Stimulated activated CD8-positive, alpha-beta memory T cell treated with anti-CD3 and anti-CD28 coated beads, Interleukin-12 subunit alpha, Interleukin-12 subunit beta, amount 100 ng/mL, for 24 hours (primary cell): Measurements from ENCODE around the gene GLB1L3.
"Not testable (repeated sequence)": the region's sequence is repeated elsewhere in the genome, so short reads cannot be mapped to it uniquely, and the experiment has no call there.

ENCODE experiments used
- DNase-seq: peaks from one replicate; pipeline ENCODE4 v3.0.0-alpha.2; 2020; ENCODE audit errors: extremely low read depth

The GLB1L3 gene

GRCh38 chr11:134250675-134251074 is 25.5 kb upstream of the GLB1L3 start:
- no peak for DNase-seq

GRCh38 chr11:134252346-134253187 is 23.6 kb upstream of the GLB1L3 start:
- DNase-seq, result no peak

DNA sequence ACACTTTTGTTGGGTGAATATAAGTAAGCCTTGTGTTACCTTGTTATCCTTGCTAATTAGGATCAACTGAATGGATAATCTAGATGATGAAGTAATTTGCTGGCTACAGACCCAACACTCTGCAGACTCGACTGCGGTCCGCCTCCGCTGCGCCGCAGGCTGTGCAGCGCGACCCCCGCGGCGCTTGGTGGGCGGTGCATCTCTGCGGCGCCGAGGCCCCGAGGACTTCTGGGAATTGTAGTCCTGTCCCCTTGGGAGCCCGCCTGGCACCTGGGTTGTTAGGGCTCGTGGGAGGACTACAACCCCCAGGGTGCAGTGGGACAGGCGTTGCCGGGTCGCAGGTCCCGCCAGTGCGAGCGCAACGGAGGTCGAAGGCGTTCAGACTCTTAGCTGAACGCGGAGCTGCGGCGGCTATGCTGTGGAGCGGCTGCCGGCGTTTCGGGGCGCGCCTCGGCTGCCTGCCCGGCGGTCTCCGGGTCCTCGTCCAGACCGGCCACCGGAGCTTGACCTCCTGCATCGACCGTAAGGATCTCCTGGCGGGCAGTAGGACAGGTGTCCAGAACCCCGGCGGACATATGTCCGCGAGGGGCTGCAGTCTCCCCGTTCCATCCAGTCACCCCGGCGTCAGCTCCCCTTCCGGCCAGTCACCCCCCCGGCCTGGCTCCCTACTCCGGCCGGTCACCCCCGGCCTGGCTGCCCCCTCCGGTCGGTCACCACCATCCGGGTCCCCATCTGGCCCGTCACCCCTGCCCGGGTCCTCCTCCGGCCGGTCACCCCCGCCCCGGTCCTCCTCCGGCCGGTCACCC is 22.8 kb upstream of the GLB1L3 start, which contains the start of the genes ACAD8 and THYN1:
Gene ACAD8, plus strand, starts transcription at position 381 of the 806 bp plus-strand sequence. Its CDS starts 33 bp downstream, at position 414.
Gene THYN1, minus strand, starts transcription at position 165 of the 806 bp plus-strand sequence. CDS start 470 bp downstream, outside the sequence.
- peak; percentile 92 for DNase-seq

GRCh38 chr11:134254433-134255183 is 21.6 kb upstream of the GLB1L3 start:
- no peak for DNase-seq

DNA sequence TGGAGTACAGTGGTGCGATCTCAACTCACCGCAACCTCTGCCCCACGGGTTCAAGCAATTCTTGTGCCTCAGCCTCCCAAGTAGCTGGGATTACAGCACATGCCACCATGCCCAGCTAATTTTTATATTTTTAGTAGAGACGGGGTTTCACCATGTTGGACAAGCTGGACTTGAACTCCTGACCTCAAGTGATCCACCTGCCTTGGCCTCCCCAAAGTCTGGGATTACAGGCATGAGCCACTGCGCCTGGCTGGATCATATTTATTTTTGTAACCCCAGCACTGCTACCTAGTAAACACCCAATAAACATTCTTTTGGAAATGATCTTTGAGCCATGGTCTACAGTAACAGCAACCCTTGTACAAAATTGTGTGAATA is 21.0 kb upstream of the GLB1L3 start:
- not testable (repeated sequence) for DNase-seq

DNA sequence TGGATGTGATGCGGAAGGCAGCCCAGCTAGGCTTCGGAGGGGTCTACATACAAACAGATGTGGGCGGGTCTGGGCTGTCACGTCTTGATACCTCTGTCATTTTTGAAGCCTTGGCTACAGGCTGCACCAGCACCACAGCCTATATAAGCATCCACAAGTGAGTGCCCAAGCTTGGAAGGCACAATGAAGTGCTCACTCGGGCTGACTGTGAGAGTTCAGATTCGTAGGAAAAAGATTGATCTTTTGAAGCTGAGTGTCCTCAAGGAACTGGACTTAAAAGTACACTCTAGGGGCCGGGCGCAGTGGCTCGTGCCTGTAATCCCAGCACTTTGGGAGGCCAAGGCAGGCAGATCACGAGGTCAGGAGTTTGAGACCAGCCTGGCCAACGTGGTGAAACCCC is 19.1 kb upstream of the GLB1L3 start:
- no peak for DNase-seq

DNA sequence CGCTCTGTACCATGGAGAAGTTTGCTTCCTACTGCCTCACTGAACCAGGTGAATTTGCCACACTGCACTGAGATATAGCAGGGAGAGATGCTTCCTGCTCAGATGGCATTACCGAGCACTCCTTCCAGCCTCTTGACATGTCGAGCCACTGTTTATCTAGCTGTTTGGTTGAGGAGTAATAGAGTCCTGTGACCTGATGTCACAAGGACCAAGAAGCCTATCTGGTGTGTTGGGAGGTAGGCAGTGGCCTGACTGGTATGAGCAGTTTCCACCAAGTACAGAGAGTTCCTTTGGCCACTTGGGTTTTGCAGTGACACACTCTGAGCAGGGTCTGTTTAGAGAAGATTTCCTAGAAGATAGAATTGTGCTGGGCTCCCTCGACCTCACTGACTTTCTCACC is 17.6 kb upstream of the GLB1L3 start:
- DNase-seq, result no peak

DNA sequence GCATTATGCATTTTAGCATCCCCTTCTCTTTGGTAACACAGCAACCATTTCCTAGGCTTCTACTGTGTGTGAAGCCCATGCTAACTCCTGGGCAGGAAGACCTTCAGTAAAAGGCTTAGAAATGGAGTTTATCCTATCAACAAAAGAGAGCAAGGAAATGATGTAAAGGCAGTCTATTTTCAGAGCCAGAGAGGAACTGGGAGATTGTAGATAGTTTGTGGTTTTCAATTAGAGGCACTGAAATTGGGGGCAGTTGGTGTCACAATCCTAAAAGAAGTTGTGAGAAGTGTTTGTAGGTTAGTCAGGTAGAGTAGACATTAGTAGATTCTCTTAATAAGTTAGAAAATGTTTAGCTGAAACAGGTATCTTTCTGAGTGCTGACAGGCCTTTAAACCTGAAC is 15.7 kb upstream of the GLB1L3 start:
- no peak for DNase-seq

- no peak for DNase-seq
These were observed 15.2 kb upstream of the GLB1L3 start for GRCh38 chr11:134260983-134261382.

DNA sequence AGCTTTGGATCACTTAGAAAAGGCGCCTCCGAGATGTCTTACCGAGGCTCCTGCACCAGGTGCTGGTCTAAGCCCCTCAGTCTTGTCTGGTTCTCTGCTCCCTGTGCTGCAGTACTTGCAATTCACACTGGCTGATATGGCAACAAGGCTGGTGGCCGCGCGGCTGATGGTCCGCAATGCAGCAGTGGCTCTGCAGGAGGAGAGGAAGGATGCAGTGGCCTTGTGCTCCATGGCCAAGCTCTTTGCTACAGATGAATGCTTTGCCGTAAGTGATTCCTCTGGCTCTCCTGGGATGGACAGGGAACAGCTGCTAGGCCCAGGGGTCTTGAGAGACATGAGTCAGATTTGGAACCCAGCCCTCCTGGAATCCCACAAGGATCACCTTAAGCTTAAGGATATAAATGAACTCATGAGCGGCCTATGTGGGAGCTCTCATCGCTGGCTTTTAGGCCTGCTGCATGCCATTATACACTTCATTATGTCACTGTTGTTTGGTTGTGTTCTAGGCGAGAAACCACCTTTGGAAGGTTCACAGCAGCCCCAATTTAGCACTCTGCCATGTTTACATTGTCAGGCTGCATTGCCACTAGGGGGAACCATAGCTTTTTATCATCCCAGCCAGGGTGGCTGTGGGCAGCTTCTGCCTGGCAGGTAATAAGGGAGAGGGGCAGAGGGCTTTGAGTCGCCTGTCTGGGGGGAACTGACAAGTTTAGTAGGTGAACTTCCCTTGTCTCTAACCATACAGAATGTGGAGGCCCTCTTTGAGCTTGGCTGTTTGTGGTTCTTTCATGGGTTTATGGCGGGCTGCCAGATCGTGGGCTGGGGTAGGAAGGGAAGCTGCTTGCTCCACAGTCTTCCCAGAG is 14.3 kb upstream of the GLB1L3 start:
- no peak for DNase-seq

DNA sequence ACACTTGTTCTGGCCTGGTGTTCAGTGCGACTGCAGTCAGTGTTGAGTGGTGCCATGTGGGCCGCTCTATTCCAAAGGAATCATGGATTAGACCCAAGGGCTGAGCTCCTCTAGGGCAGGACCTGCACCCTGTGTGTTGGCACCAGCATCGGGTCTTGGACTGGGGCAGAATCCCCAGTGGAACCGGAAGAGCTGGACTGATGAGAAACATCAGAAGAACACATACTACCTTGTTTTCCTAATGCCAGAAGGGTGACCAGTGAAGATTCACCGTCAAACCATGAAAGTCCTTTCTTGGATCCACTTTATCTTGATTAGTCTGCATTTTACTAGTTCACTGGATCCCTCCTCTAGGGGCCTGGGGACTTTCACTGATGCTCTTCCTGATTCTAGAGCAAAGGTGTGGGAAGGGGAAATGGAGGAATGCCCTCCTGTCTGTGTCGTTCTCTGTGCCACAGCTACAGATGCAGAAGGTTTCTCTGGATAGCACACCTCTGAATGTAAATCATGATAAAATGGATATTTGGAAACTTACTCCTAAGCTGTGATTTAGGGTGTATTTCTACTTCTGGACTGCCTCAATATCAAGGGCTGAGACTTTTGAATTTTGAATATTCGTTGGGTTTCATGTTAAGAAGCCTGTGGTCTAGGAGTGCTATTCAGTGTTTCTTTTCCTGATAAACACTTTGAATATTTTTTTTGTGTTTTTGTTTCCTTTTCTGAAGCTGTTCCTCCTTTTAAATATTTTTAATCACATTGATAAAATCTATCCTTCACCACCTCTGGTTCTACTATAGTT is 11.0 kb upstream of the GLB1L3 start:
- DNase-seq, result no peak

DNA sequence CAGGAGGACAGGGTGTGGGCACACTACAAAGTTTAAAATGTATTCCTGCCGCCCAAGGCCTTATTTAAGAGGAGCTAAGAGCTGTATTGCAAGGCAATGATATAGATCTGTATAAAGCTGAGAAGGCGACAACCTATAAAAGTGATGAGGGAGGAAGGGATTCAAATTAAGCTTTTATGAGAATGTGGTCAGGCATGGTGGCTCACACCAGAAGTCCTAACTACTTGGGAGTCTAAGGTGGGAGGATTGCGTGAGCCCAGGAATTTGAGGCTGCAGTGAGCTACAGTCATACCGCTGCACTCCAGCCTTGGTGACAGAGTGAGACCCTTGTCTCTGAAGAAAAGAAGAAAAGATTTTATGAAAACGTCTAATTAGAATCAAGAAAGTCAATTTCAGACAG is 9.7 kb upstream of the GLB1L3 start:
- DNase-seq, result no peak

GRCh38 chr11:134266841-134267251 is 9.3 kb upstream of the GLB1L3 start:
- DNase-seq, result no peak

DNA sequence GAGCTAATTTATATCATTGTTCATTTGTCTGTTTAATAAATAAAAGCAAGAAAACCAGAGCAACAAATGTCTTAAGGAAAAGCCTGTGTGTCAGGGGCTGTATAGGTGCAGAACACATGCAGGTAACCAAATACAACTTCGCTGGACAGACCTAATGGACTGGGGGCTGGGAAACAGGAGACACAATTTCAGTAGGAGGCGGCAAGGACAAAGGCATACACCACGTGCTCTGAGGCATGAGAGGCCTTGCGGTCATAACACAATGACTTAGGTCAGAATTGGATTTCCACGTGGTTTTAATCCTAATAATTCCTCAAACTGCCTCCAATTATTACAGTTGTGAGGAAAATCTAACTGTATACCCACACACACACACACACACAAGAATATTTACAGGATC is 8.7 kb upstream of the GLB1L3 start:
- DNase-seq, result no peak

- DNase-seq, result no peak
These were observed 8.2 kb upstream of the GLB1L3 start for GRCh38 chr11:134267966-134268365.

DNA sequence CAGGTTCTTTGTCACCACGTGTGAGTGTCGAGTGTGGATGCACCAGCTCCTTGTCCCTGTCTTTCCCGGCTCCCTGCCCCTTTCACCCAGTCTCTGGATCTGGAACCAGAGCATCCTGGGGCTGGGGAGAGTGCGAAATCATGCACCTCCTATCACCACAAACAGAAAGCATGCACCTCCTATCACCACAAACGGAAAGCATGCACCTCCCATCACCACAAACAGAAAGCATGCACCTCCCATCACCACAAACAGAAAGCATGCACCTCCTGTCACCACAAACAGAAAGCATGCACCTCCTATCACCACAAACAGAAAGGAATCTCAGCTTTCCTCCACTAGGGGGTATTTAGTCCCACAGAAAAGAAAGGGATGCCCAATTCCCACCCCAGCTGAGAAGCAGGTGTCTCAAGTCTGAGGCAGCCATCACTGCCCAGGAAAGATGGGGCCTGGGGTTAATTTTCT is 5.9 kb upstream of the GLB1L3 start:
- DNase-seq, result no peak

DNA sequence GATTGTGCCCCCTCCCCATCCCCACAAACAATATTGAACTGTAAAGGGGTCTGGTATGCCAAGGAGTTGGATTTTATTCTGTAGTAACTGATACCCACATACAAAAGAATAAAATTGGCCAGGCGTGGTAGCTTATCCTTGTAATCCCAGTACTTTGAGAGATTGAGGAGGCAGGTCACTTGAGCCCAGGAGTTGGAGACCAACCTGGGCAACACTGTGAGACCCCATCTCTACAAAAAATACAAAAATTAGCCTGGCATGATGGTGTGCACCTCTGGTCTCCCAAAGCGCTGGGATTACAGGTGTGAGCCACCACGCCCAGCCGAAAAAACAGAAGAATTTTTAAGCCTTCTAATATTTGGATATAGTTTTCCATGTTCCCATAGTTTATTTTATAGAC is 4.2 kb upstream of the GLB1L3 start:
- DNase-seq, result no peak

GRCh38 chr11:134272381-134273316 is 3.5 kb upstream of the GLB1L3 start:
- no peak for DNase-seq

- DNase-seq, result no peak
These were observed 2.9 kb upstream of the GLB1L3 start for GRCh38 chr11:134273317-134273712.
